PC-3 (cell line): ENCODE results near the gene PEX11A. TPM values are rescaled to one million over a fixed set of nuclear protein-coding genes. Genes with fewer than 3 reads are reported as not detected.

Experiments used
- ATAC-seq: fragments of 200-7000 bp; cut with Tn5 transposase; 2 replicates; pipeline ENCODE4 v1.9.1; 2020; ENCODE audit warnings: mild to moderate bottlenecking, moderate library complexity
- BruUV-seq: library from RNA; stranded (reverse); fragments of 400-500 nt; replicated peaks from 2 replicates; lab custom pipeline; 2021; lab: Mats Ljungman, UMichigan
- CTCF ChIA-PET: fragments of 300-600 bp; sonication (Branson Sonifier 250); formaldehyde crosslinking; loops from one replicate; lab custom pipeline; 2022; ENCODE audit warnings: antibody characterized with exemption; lab: Charles Lee
- POLR2A ChIA-PET: fragments of 300-600 bp; sonication (Branson Sonifier 250); formaldehyde crosslinking; loops from one replicate; lab custom pipeline; 2022; ENCODE audit warnings: antibody characterized with exemption; ENCODE audit not compliant: unreplicated experiment; lab: Charles Lee
- DNase-seq: peaks from one replicate; pipeline ENCODE4 v3.0.0-alpha.2; 2015
- H2AFZ ChIP-seq: fragments of 300-600 bp; sonication (generic); 2 replicates; pipeline ENCODE4 v1.6.0; 2016; ENCODE audit warnings: antibody characterized with exemption, low read length
- H3F3A ChIP-seq: fragments of 300-600 bp; sonication (generic); one replicate; pipeline ENCODE4 v1.6.0; 2017; ENCODE audit warnings: antibody characterized with exemption, low read length, control low read depth, mild to moderate bottlenecking; ENCODE audit not compliant: unreplicated experiment
- H3K27ac ChIP-seq: fragments of 300-600 bp; sonication (generic); 2 replicates; pipeline ENCODE4 v1.5.1; 2016; ENCODE audit warnings: mild to moderate bottlenecking, low read length
- H3K27me3 ChIP-seq: fragments of 300-600 bp; sonication (generic); 2 replicates; pipeline ENCODE4 v1.6.1; 2016; ENCODE audit warnings: low read length, mixed read lengths
- H3K36me3 ChIP-seq: fragments of 300-600 bp; sonication (generic); 2 replicates; pipeline ENCODE4 v1.6.1; 2016; ENCODE audit warnings: low read depth, mixed run types, low read length, mixed read lengths
- H3K4me1 ChIP-seq: fragments of 300-600 bp; sonication (generic); 2 replicates; pipeline ENCODE4 v1.5.1; 2016; ENCODE audit warnings: low read length; ENCODE audit not compliant: insufficient read depth
- H3K4me2 ChIP-seq: fragments of 300-600 bp; sonication (generic); 2 replicates; pipeline ENCODE4 v1.6.0; 2016; ENCODE audit warnings: low read length
- H3K4me3 ChIP-seq: fragments of 300-600 bp; sonication (generic); 2 replicates; pipeline ENCODE4 v1.5.1; 2016; ENCODE audit warnings: mild to moderate bottlenecking, low read length, mixed read lengths
- H3K79me2 ChIP-seq: fragments of 300-600 bp; sonication (generic); 2 replicates; pipeline ENCODE4 v1.6.1; 2017; ENCODE audit warnings: low read length, mixed read lengths
- H3K9ac ChIP-seq: fragments of 300-600 bp; sonication (generic); 2 replicates; pipeline ENCODE4 v1.6.0; 2016; ENCODE audit warnings: mild to moderate bottlenecking, low read length
- H3K9me2 ChIP-seq: fragments of 300-600 bp; sonication (generic); replicated peaks from 2 replicates; pipeline ENCODE4 v1.6.1; 2016; ENCODE audit warnings: mixed run types, low read length, mixed read lengths
- H3K9me3 ChIP-seq: fragments of 300-600 bp; sonication (generic); 2 replicates; pipeline ENCODE4 v1.6.1; 2016; ENCODE audit warnings: low read length, mixed read lengths
- H4K20me1 ChIP-seq: fragments of 300-600 bp; sonication (generic); 2 replicates; pipeline ENCODE4 v1.6.1; 2016; ENCODE audit warnings: low read length, mixed read lengths
- EZH2 ChIP-seq: fragments of 300-600 bp; sonication (generic); IDR thresholded peaks from one replicate; pipeline ENCODE4 v1.6.1; 2017; ENCODE audit warnings: antibody characterized with exemption, mild to moderate bottlenecking, low read length; ENCODE audit not compliant: unreplicated experiment
- EZH2phosphoT487 ChIP-seq: fragments of 300-600 bp; sonication (generic); IDR thresholded peaks from 2 replicates; pipeline ENCODE4 v1.6.1; 2018; ENCODE audit warnings: mild to moderate bottlenecking, antibody characterized with exemption, low read length, borderline replicate concordance
- intact Hi-C: fragments of 100-400 bp; cut with micrococcal nuclease; formaldehyde crosslinking; loops from 2 replicates; pipeline ENCODE4 v1.9.0; 2023
- total RNA-seq: library from RNA; depleted of rRNA; stranded (reverse); fragments of >200 nt; gene quantifications from 2 replicates; pipeline ENCODE4 v1.2.3, GENCODE V29; 2014
- TF ChIP-seq, protein P1 (sequence below): fragments of 300-600 bp; sonication (generic); conservative IDR thresholded peaks from 2 replicates; pipeline ENCODE4 v1.5.1; 2017; ENCODE audit warnings: antibody characterized with exemption, low read depth, mild to moderate bottlenecking, low read length

PEX11A gene
- total RNA-seq, 1 experiment from 2014 or later: 9.7 TPM

DNA sequence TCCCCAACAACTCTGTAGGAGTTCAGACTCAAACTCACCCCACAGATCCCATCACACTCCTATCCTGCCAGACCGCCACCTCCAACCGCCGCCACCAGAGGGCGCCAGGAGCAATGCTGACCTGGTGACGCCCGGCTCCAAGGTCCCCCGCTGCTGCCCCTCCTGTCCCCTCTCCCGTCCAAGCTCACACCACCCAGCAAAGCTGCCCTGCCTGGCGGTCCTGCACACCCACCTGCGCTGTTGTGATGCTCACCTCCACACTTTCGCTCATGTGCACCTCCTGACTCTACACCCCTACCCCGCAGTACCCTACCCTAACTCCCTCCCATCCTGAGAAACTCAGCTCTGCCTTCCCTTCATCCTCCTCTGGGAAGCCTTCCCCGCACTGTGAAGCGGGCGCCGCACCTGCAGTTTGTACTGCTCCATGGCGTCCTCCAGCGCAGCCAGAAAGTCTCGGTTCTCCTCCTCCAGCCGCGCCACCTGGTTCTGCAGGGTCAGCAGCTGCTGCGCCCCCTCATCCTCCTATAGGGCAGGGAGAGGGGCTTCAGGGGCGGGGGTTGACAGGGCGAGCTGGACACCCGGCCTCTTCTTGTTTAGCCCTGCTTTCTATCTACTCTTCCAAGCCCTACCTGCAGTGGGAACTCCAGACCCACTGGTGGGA is 43.2 kb downstream of the PEX11A start:
- ATAC-seq (peak; percentile 97), DNase-seq (peak; percentile 72)
- intact Hi-C loops: no loop called here
- peaks cover 13% of the 10 kb centered on the region for H3K79me2 ChIP-seq
- TF ChIP-seq, protein P1, sequence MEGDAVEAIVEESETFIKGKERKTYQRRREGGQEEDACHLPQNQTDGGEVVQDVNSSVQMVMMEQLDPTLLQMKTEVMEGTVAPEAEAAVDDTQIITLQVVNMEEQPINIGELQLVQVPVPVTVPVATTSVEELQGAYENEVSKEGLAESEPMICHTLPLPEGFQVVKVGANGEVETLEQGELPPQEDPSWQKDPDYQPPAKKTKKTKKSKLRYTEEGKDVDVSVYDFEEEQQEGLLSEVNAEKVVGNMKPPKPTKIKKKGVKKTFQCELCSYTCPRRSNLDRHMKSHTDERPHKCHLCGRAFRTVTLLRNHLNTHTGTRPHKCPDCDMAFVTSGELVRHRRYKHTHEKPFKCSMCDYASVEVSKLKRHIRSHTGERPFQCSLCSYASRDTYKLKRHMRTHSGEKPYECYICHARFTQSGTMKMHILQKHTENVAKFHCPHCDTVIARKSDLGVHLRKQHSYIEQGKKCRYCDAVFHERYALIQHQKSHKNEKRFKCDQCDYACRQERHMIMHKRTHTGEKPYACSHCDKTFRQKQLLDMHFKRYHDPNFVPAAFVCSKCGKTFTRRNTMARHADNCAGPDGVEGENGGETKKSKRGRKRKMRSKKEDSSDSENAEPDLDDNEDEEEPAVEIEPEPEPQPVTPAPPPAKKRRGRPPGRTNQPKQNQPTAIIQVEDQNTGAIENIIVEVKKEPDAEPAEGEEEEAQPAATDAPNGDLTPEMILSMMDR: peak; percentile 88
- no peak for TF ChIP-seq EZH2
- H4K20me1 ChIP-seq: no peaks in the 10 kb centered on the region
- no peaks in the 10 kb centered on the region for H3K27me3 ChIP-seq
- H3K4me3 ChIP-seq: no peak overlapping the region
- no peaks in the 10 kb centered on the region for H3F3A ChIP-seq
- no peaks in the 10 kb centered on the region for H3K4me1 ChIP-seq
- H2AFZ ChIP-seq: no peak overlapping the region
- ChIA-PET POLR2A (interaction anchor here (0.7 kb wide), 1 partner anchor 25 kb away, joined by 3 read pairs; no protein-coding TSS in a partner anchor), CTCF (no interaction called here)
- no peaks in the 10 kb centered on the region for H3K9me3 ChIP-seq
- H3K9ac ChIP-seq: no peak overlapping the region
- H3K27ac ChIP-seq: no peak overlapping the region
- BruUV-seq: no TSS peak
- no peaks in the 10 kb centered on the region for H3K9me2 ChIP-seq
- H3K4me2 ChIP-seq: no peak overlapping the region
- peaks cover 27% of the 10 kb centered on the region for H3K36me3 ChIP-seq

DNA sequence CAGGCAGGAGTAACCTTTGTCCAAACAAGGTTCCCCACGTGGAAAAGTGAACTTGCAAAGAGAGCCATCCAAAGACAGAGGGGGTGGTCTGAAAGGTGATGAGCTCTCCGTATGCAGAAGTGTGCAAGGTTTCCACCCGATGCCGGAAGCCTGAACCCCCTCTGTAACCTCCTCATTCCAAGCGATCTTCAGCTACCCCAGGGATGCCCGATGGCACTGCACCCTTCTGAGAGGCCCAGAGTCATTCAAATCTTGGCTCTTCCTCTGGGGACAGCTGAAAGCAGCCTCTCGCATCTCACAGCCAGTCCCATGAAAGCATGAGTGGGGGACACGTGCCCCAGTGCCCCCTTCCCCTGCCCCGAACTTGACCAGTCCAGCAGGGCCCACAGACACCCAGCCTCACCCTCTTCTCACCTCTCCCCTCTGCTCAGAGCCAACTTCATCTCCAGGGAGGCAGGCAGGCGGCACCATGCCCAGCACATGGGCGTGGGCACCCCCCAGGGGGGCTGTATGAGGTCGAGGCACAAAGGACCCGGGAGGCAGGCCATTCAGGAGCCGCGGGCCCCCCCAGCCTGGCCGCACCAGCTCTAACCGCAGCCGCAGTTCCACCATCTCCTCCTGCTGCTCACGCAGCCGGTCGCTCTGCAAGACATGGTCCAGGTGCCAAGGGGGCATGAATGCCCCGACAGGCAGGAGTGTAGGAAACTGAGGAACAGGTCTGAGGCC is 44.0 kb downstream of the PEX11A start:
- ChIA-PET POLR2A (no interaction called here), CTCF (interaction anchor here (0.5 kb wide), 1 partner anchor 59 kb away, joined by 3 read pairs; no protein-coding TSS in a partner anchor)
- Histone ChIP-seq H3K4me2 (no peak overlapping the region), H3K9ac (no peak overlapping the region), H3K9me2 (no peaks in the 10 kb centered on the region), H3K27me3 (no peaks in the 10 kb centered on the region), H3K27ac (no peak overlapping the region), H3K4me3 (no peak overlapping the region), H3K9me3 (no peaks in the 10 kb centered on the region), H3K79me2 (peaks cover 6% of the 10 kb centered on the region), H4K20me1 (no peaks in the 10 kb centered on the region), H3K4me1 (no peaks in the 10 kb centered on the region), H3K36me3 (peaks cover 29% of the 10 kb centered on the region), H3F3A (no peaks in the 10 kb centered on the region), H2AFZ (no peak overlapping the region)
- TF ChIP-seq EZH2phosphoT487 (no peak), EZH2 (no peak)
- TF ChIP-seq, protein P1: no peak
- intact Hi-C loops: no loop called here
- no peak for ATAC-seq
- no peak for DNase-seq
- BruUV-seq: no TSS peak

DNA sequence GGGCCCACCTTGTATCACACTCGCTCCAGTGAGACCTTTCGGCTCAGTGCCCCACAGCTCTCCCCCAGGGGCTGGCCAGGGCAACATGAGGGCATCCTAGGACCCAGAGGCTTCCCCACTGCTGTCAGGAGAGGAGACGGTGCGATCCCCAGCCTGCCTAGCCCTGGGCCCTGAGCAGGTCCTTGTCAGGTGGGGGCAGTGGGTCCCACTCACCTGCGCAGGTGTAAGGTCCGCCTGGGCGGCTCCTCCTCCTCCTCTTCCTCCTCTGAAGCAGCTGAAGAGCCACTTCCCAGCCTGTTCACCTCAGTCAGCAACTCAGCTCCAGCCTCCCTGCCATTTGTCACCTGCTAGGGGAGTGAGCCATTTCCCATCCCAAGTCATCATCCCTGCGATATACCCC is 44.9 kb downstream of the PEX11A start:
- DNase-seq (no peak), ATAC-seq (no peak)
- Histone ChIP-seq H4K20me1 (no peaks in the 10 kb centered on the region), H3K27me3 (no peaks in the 10 kb centered on the region), H3K4me3 (no peak overlapping the region), H3K9me2 (no peaks in the 10 kb centered on the region), H3K36me3 (peaks cover 34% of the 10 kb centered on the region), H3F3A (no peaks in the 10 kb centered on the region), H3K9me3 (no peaks in the 10 kb centered on the region), H3K79me2 (0 out of 2 replicates have a peak, but pooled peaks cover 2% of the 10 kb centered on the region), H3K4me1 (no peaks in the 10 kb centered on the region), H3K9ac (no peak overlapping the region), H3K4me2 (no peak overlapping the region), H3K27ac (no peak overlapping the region), H2AFZ (no peak overlapping the region)
- no TSS peak for BruUV-seq
- ChIA-PET POLR2A (no interaction called here), CTCF (no interaction called here)
- TF ChIP-seq, protein P1: no peak
- TF ChIP-seq EZH2 (no peak), EZH2phosphoT487 (no peak)
- intact Hi-C loops: no loop called here
